SK-MEL-5 (cell line): ENCODE data around the gene TBXT. TPM values are rescaled to one million over a fixed set of nuclear protein-coding genes. Genes with fewer than 3 reads are reported as not detected.
"Not testable (repeated sequence)": the region's sequence is repeated elsewhere in the genome, so short reads cannot be mapped to it uniquely, and the experiment has no call there.

ENCODE experiments used
- DNase-seq: peaks from one replicate; pipeline ENCODE4 v3.0.0-alpha.2; 2016; ENCODE audit warnings: low read depth, low spot score
- in situ Hi-C: cut with HindIII; loops from 2 replicates; pipeline ENCODE4 v1.10.0; 2016; ENCODE audit warnings: low sequenced_read_pairs, high pct_unique_total_duplicates, low pct_unique_long_range_greater_than_20kb
- small RNA-seq, 2 experiments: library from RNA; depleted of rRNA; stranded (forward); fragments of <200 nt; gene quantifications; one replicate each; pipeline ENCODE3, GENCODE V24; 2014
- total RNA-seq: library from RNA; depleted of rRNA; stranded (reverse); fragments of >200 nt; shearing (Covaris generic); gene quantifications from 2 replicates; pipeline ENCODE4 v1.2.3, GENCODE V29; 2014; rRNA removed

TBXT gene
- total RNA-seq, 1 experiment from 2014 or later: not detected

DNA sequence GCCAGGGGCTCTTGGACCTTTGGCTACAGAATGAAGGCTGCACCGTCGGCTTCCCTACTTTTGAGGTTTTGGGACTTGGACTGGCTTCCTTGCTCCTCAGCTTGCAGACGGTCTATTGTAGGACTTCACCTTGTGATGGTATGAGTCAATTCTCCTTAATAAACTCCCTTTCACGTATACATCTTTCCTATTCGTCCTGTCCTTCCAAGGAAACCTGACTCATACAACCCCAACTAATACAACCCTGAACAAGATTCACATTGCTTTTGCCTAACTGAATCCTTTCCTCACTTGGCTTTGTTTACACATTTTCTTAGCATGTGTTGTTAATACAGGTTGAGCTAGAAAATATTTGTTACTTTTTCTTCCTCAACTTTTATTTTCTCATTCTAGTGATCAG is 21.9 kb downstream of the TBXT start:
- in situ Hi-C loops: no loop called here
- no peak for DNase-seq

DNA sequence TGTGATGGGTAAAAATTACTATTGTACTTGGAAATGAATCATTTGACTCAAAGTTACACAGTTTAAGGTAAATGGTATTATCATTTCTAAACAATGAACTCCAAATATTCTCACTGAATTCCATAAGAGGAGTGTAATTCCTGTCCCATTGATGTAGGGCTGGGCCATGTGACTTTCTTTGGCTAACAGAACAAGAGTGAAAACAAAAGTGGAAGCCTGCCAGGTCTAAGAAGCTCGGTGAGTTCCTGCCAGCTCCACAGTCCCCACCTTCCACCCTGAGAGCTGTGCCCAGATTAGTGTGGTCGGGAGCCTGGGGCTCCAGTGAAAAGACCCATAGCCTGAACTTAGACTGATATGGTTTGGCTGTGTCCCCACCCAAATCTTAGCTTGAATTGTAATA is 24.6 kb downstream of the TBXT start:
- in situ Hi-C loops: no loop called here
- DNase-seq: peak; percentile 2

DNA sequence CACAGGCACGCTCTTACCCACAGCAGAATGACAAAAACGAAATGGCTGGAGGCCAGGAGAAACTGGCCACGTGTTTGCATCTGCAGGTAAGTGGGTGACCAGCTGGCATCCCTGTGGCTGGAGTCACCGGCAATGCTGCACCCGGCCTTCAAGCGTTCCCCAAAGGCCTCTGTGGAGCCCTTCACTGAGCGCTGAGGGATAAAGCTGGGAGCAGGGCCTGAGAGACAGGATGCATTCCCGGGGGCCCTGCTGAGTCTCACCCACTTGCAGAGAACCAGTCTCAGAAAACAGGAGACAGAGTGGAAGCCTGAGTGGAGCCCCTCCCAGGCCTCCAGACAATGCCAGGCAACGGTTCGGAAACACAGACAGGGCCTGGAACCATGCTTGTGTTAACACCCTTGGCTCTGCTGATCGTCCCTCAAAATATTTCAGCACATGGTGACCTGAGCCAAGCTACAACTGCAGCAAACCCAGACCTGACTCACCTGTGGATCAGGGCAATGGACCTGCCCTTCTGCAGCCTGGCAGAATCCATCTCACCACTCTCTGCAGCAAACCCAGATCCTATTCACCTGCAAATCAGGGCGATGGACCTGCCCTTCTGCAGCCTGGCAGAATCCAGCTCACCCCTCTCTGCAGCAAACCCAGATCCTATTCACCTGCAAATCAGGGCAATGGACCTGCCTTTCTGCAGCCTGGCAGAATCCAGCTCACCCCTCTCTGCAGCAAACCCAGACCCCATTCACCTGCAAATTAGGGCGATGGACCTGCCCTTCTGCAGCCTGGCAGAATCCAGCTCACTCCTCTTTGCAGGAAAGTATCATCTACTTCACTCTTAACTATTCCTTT is 39.8 kb downstream of the TBXT start:
- DNase-seq: no peak
- in situ Hi-C loops: no loop called here

DNA sequence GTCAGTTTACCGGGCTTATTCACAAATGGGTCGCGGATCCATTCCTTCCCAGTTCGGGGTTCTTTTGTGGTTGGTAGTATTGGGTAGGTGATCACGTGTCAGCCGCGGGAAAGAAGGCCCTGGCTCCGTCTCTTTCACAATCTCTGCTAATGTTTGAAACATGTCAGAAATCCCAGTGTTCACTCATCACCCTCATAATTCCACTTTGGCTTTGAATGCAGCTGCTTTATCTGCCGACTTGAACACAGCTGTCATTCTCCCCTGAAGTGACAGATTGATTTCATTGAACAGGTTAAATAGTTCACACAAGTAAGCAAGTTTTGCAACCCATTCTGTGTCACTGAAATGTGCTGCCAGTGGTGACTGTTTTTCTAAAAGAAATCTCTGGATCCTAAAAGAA is 44.5 kb downstream of the TBXT start:
- DNase-seq, in situ Hi-C loops: not testable (repeated sequence)

DNA sequence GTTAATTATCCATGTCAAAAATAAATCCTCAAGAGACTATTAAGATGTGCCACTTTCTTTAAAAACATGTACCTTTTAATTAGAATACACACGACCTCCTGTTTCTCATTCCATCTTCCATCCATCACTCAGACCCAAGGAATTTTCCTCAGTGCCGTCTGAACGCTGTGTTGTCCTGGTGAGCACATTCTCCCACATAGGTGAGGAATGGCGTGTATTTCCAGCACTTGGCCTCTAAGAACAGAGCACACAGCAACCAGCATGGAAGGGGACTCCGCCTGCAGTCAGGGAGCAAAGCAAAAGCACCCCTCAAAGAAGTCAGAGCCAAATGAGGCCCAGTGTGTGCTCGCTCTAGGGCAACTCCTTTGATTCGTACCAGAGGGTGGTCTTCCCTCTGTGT is 45.9 kb downstream of the TBXT start:
- in situ Hi-C loops: no loop called here
- DNase-seq: no peak

DNA sequence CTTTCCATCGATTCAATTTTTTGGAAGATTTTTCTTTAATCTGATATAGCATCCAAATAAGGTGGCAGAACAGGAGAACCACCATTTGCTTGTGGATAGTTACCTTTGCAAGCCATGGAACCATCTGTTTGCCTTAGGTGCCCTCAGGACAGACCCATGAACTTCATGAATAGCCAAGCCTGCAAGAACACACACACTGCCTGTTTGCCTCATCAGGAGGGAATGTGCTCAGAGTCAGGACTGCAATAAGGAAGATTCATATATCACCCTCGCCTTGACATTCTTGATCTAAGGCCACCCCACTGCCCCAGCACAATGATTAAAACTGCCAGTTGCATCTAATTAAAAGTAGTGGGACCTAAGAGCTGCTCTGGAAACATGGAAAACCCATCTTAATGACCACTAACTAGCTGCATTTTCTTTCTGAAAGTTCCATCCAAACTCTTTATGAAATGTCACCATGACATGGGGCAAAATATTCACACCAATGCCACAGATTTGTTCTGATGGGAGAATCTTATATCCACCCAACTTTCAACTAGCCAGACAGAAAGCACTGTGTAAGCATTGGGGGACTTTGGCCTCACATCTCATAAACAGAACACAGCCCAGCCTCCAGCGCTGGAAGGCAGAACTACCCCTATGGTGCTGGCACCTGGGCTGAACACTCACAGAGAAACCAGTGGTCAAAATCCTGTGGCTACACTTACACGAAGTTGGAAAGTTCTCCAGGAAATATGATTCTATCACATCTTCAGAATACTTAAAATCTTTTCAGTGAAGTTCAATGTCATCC is 48.3 kb downstream of the TBXT start:
- no peak for DNase-seq
- in situ Hi-C loops: no loop called here

DNA sequence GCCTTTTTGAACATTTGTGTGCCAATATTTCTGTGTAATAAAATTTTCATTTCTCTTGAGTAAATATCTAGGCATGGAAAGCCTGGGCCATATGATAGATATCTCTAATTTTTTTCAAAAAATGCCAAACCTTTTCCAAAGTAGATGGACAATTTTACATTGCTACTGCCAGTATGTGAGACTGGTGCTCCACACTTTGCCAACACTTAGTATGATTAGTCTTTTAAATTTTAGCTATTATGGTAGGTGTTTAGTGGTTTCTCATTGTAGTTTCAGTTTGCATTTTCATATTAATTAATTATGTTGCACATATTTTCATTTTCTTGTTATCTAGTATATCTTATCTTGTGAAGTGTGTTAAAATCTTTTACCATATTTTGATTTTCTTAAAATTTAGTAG is 52.0 kb downstream of the TBXT start:
- no peak for DNase-seq
- in situ Hi-C loops: no loop called here

DNA sequence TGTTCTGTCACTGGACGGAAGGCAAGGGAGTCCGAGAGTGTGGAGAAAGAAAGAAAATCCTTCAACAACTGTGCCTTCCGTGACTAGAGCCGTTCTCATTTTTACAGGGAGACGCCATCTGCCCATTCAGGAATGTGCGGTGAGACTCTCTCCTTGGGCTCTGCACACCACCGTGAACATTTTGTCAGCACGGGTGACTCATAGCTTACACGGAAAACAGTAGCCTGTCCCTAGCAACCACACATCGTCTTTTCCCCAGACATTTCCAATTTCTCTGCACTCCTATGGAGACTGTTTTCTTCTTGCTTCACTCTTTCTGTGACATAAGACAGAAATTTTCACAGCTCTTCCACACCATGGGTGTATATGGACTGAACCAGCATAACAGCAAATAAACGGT is 55.1 kb downstream of the TBXT start:
- no peak for DNase-seq
- in situ Hi-C loops: no loop called here

DNA sequence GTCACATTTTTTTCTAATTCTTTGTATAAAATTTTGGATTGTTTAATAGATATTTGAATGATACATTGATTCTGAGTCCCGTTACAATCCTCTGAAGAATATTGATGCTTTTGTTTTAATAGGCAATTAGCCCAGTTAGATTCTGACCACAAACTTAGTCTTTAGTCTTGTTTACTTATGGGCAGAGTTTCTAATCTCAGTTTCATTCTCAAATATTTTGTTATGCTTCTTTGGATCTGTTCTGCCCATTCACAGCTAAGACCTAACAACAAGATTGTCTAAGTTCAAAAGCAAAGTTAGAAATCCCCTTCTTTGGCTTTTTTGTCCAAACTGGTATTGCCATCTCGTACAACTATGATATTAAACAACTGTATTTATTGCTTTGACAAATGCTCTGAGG is 58.0 kb downstream of the TBXT start:
- DNase-seq: no peak
- in situ Hi-C loops: no loop called here

Small RNA genes lying within 50 kb of the gene (small RNA-seq; reads per million reads assigned to genes)
- 0 reads per million in 2 experiments for gene RNU6-153P

Other genes starting within 250 kb of the TBXT start
- gene PRR18, start 140.5 kb upstream of the TBXT start, total RNA-seq: not detected in 2 replicates
- 46.3 and 49.9 TPM in 2 replicates for gene SFT2D1, start 174.7 kb upstream of the TBXT start, total RNA-seq
- gene MPC1, start 215.1 kb upstream of the TBXT start, total RNA-seq: 30.3 and 34.6 TPM in 2 replicates